IMR-90 (cell line): ENCODE results near the gene KCNQ1. TPM values are rescaled to one million over a fixed set of nuclear protein-coding genes. Genes with fewer than 3 reads are reported as not detected.
A peak's percentile ranks its signal among the peaks of the same experiment; 100 is the strongest.

Experiments
- ATAC-seq: fragments of 200-7000 bp; cut with Tn5 transposase; 2 replicates; pipeline ENCODE4 v1.9.1; 2020; ENCODE audit warnings: low read depth, mild to moderate bottlenecking, moderate library complexity
- BruUV-seq: library from RNA; stranded (reverse); fragments of 400-500 nt; replicated peaks from 2 replicates; lab custom pipeline; 2021; lab: Mats Ljungman, UMichigan
- CTCF ChIA-PET: fragments of 300-600 bp; formaldehyde crosslinking; extraction: SDS; loops from one replicate; lab custom pipeline; 2021; ENCODE audit warnings: antibody characterized with exemption; lab: Yijun Ruan, JAX
- POLR2A ChIA-PET: fragments of 300-600 bp; sonication (Branson Sonifier 250); formaldehyde crosslinking; loops from one replicate; lab custom pipeline; 2022; ENCODE audit warnings: antibody characterized with exemption; ENCODE audit not compliant: unreplicated experiment; lab: Charles Lee
- DNase-seq: peaks from one replicate; pipeline ENCODE4 v3.0.0; 2013
- H2AFZ ChIP-seq: replicated peaks from 2 replicates; pipeline ENCODE3; 2013; ENCODE audit warnings: low read length, mild to moderate bottlenecking; ENCODE audit not compliant: poor library complexity
- H2AK5ac ChIP-seq: 2 replicates; pipeline ENCODE4 v1.6.1; 2013; ENCODE audit warnings: low read depth, low read length, inconsistent platforms
- H2AK9ac ChIP-seq: replicated peaks from 2 replicates; pipeline ENCODE3; 2013; ENCODE audit warnings: mild to moderate bottlenecking, low read depth, low read length, moderate library complexity; ENCODE audit not compliant: poor library complexity
- H2BK120ac ChIP-seq: 2 replicates; pipeline ENCODE4 v1.6.1; 2013; ENCODE audit warnings: low read depth, low read length, inconsistent platforms
- H2BK15ac ChIP-seq: 3 replicates; pipeline ENCODE4 v1.6.1; 2013; ENCODE audit warnings: low read depth, low read length, inconsistent platforms
- H2BK20ac ChIP-seq: 2 replicates; pipeline ENCODE4 v1.6.1; 2013; ENCODE audit warnings: low read depth, mild to moderate bottlenecking, inconsistent platforms, low read length, moderate library complexity
- H2BK5ac ChIP-seq: 2 replicates; pipeline ENCODE4 v1.6.1; 2013; ENCODE audit warnings: mild to moderate bottlenecking, low read depth, low read length, inconsistent platforms; ENCODE audit not compliant: poor library complexity, severe bottlenecking
- H3K14ac ChIP-seq: replicated peaks from 2 replicates; pipeline ENCODE4 v1.6.1; 2013; ENCODE audit warnings: low read depth, low read length, inconsistent platforms
- H3K18ac ChIP-seq: 2 replicates; pipeline ENCODE4 v1.6.1; 2013; ENCODE audit warnings: low read depth, low read length, control low read depth
- H3K23ac ChIP-seq: 2 replicates; pipeline ENCODE4 v1.6.1; 2013; ENCODE audit warnings: low read depth, low read length, inconsistent platforms
- H3K27ac ChIP-seq: 2 replicates; pipeline ENCODE4 v1.5.1; 2013; ENCODE audit warnings: mild to moderate bottlenecking, control low read depth, low read length; ENCODE audit not compliant: insufficient read depth
- H3K27me3 ChIP-seq: 2 replicates; pipeline ENCODE4 v1.6.1; 2013; ENCODE audit warnings: low read length; ENCODE audit not compliant: control insufficient read depth, insufficient read depth
- H3K36me3 ChIP-seq: 2 replicates; pipeline ENCODE4 v1.6.1; 2013; ENCODE audit warnings: low read length, mixed read lengths; ENCODE audit not compliant: control insufficient read depth, insufficient read depth
- H3K4ac ChIP-seq: 2 replicates; pipeline ENCODE4 v1.6.1; 2013; ENCODE audit warnings: low read depth, low read length, inconsistent platforms
- H3K4me1 ChIP-seq: 2 replicates; pipeline ENCODE4 v1.6.1; 2013; ENCODE audit warnings: low read length, mixed read lengths; ENCODE audit not compliant: control insufficient read depth, insufficient read depth
- H3K4me2 ChIP-seq: 2 replicates; pipeline ENCODE4 v1.6.1; 2013; ENCODE audit warnings: low read depth, mild to moderate bottlenecking, control low read depth, low read length, moderate library complexity
- H3K4me3 ChIP-seq: 2 replicates; pipeline ENCODE4 v1.5.1; 2013; ENCODE audit warnings: low read depth, mild to moderate bottlenecking, control low read depth, low read length, moderate library complexity; ENCODE audit not compliant: insufficient read depth
- H3K56ac ChIP-seq: 2 replicates; pipeline ENCODE4 v1.6.1; 2013; ENCODE audit warnings: low read length, inconsistent platforms; ENCODE audit not compliant: insufficient read depth; ENCODE audit errors: extremely low read depth
- H3K79me1 ChIP-seq, 2 experiments: 2 replicates each; pipeline ENCODE4 v1.6.1; 2013; ENCODE audit warnings: low read length in 2 of 2, inconsistent platforms in 1 of 2, low read depth in 1 of 2
- H3K9ac ChIP-seq: 2 replicates; pipeline ENCODE4 v1.6.1; 2013; ENCODE audit warnings: low read depth, low read length, control low read depth
- H3K9me1 ChIP-seq: 2 replicates; pipeline ENCODE4 v1.6.1; 2013; ENCODE audit warnings: low read length, inconsistent platforms; ENCODE audit not compliant: insufficient read depth
- H3K9me3 ChIP-seq: 2 replicates; pipeline ENCODE4 v1.6.1; 2013; ENCODE audit warnings: low read length; ENCODE audit not compliant: control insufficient read depth, insufficient read depth
- H4K20me1 ChIP-seq: 2 replicates; pipeline ENCODE4 v1.6.1; 2013; ENCODE audit warnings: low read length, inconsistent platforms; ENCODE audit not compliant: insufficient read depth
- H4K5ac ChIP-seq: 2 replicates; pipeline ENCODE4 v1.6.1; 2013; ENCODE audit warnings: mild to moderate bottlenecking, low read depth, low read length, control low read depth
- H4K8ac ChIP-seq, 2 experiments: 2 replicates each; pipeline ENCODE4 v1.6.1; 2013; ENCODE audit warnings: low read depth in 2 of 2, low read length in 2 of 2, control low read depth in 1 of 2, inconsistent platforms in 1 of 2
- H4K91ac ChIP-seq: 2 replicates; pipeline ENCODE4 v1.6.1; 2013; ENCODE audit warnings: low read depth, low read length, inconsistent platforms; ENCODE audit not compliant: insufficient read depth
- BHLHE40 ChIP-seq: fragments of 150-350 bp; IDR thresholded peaks from 2 replicates; pipeline ENCODE4 v1.6.1; 2016; ENCODE audit warnings: mild to moderate bottlenecking, low read depth, low read length
- CEBPB ChIP-seq: IDR thresholded peaks from 2 replicates; pipeline ENCODE4 v1.6.1; 2012; ENCODE audit warnings: low read depth, low read length, improper control_type of control experiment
- CHD1 ChIP-seq: IDR thresholded peaks from 2 replicates; pipeline ENCODE4 v1.6.1; 2012; ENCODE audit warnings: low read depth, low read length, improper control_type of control experiment
- FOS ChIP-seq: fragments of 150-350 bp; IDR thresholded peaks from 2 replicates; pipeline ENCODE4 v1.6.1; 2016; ENCODE audit warnings: low read depth, low read length
- MAFK ChIP-seq: IDR thresholded peaks from 2 replicates; pipeline ENCODE4 v1.6.1; 2012; ENCODE audit warnings: low read depth, low read length, improper control_type of control experiment
- MXI1 ChIP-seq: IDR thresholded peaks from 2 replicates; pipeline ENCODE4 v1.6.1; 2012; ENCODE audit warnings: low read depth, mild to moderate bottlenecking, low read length, moderate library complexity, borderline replicate concordance
- NFE2L2 ChIP-seq: fragments of 150-350 bp; IDR thresholded peaks from 2 replicates; pipeline ENCODE4 v1.6.1; 2016; ENCODE audit warnings: low read depth, mild to moderate bottlenecking, low read length
- RFX5 ChIP-seq: IDR thresholded peaks from 2 replicates; pipeline ENCODE4 v1.8.0; 2012; ENCODE audit warnings: low read depth, mild to moderate bottlenecking, low read length, moderate library complexity
- WGBS, 2 experiments: methylation state at CpG; one replicate each; pipeline versions ENCODE4 v1.1.5 to v1.1.7; 2013; ENCODE audit warnings: missing lambda C conversion rate in 2 of 2; ENCODE audit not compliant: insufficient read length in 1 of 2; ENCODE audit errors: extremely low coverage in 2 of 2; 5-methylcytosine and 5-hydroxymethylcytosine counted together
- dilution Hi-C: fragments of 300-500 bp; cut with HindIII; formaldehyde crosslinking; loops from one replicate; pipeline ENCODE4 v1.14.3; 2018; ENCODE audit warnings: low sequenced_read_pairs; ENCODE audit not compliant: unreplicated experiment
- in situ Hi-C: fragments of 300-500 bp; cut with MboI; formaldehyde crosslinking; loops from 3 replicates; pipeline ENCODE4 v1.14.3; 2019; ENCODE audit warnings: low sequenced_read_pairs, inconsistent platforms, mixed read lengths
- intact Hi-C: fragments of 100-400 bp; cut with micrococcal nuclease; formaldehyde crosslinking; loops from 2 replicates; pipeline ENCODE4 v1.10.0; 2022
- polyA plus RNA-seq, 3 experiments: library from polyadenylated mRNA; depleted of rRNA; stranded (reverse); fragments of >200 nt; gene quantifications; 2 replicates each; pipeline ENCODE4 v1.2.3, GENCODE V29; 2012; ENCODE audit warnings: low replicate concordance in 1 of 3
- total RNA-seq: library from RNA; depleted of rRNA; stranded (reverse); fragments of >200 nt; gene quantifications from 2 replicates; pipeline ENCODE4 v1.2.3, GENCODE V29; 2012
- TF ChIP-seq, protein P1 (sequence below): conservative IDR thresholded peaks from 2 replicates; pipeline ENCODE4 v1.5.1; 2012; ENCODE audit warnings: mild to moderate bottlenecking, low read depth, low read length, improper control_type of control experiment
- TF ChIP-seq, protein P2 (sequence below): fragments of 150-350 bp; IDR thresholded peaks from 2 replicates; pipeline ENCODE4 v1.6.1; 2017; ENCODE audit warnings: mild to moderate bottlenecking, antibody characterized with exemption, low read length, low read depth

Gene KCNQ1
- total and polyA plus RNA-seq, 2 of the 4 experiments (the other 2 are of a cell fraction), result 0.07 TPM; not detected in 1

DNA sequence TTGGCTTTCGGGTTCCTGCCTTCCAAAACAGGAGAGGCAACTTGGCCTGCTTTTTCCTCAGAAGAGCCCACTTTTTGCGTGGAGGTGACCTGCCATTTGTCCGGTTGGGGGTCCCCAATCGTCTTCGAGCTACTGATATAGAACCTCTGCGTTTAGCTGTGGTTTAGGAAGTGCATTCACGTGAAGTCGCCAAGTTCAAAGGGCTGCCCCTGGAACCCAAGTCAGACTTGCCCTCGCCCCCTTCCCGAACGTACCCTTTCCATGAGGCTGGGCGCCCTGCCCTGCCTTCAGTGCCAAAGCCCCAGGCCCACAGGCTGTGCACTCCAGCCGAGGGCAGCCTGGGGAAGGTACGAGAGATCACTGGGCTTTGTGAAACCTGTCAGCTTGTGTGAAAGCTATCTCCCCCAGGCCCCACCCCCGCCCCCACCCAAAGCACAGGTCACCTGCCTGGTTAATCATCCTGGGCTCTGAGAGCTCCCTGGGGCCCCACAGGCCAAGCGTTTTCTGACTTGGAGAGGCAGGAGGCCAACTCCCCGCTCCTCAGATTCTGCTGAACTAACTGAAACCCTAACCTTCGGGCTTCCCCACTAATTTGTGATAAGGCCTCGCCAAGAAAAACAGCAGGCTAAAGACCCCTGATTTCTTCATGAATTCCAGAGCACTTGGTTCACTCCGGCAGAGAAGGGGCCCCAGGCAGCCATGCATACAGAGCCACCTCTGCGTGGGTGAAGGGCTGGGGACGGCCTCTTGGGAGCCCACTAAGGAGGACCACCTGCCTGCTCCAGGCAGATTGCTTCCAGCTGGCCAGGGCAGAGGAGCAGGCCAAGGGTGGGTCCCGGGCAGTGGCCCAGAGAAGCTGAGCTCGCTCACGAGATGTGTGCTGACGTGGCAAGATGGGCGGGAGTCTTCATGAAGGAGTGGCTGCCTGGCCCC, 280.8 kb downstream of the KCNQ1 start:
- Histone ChIP-seq H4K91ac (no peak overlapping the region), H3K27me3 (peaks cover 50% of the 10 kb centered on the region), H4K5ac (no peak overlapping the region), H3K4me2 (no peak overlapping the region), H2AFZ (peak overlapping the region; percentile 23), H3K18ac (no peak overlapping the region), H4K8ac (no peak overlapping the region), H2BK120ac (no peak overlapping the region), H3K36me3 (no peaks in the 10 kb centered on the region), H3K23ac (no peak overlapping the region), H3K9me1 (no peaks in the 10 kb centered on the region), H4K20me1 (no peaks in the 10 kb centered on the region), H2BK20ac (no peak overlapping the region), H3K56ac (no peak overlapping the region), H3K4me3 (no peak overlapping the region), H2AK9ac (no peak overlapping the region), H3K14ac (no peak overlapping the region), H2BK15ac (no peak overlapping the region), H3K4me1 (peaks cover 3% of the 10 kb centered on the region; the same call in 1 of the 2 replicates), H3K27ac (no peak overlapping the region), H3K4ac (no peak overlapping the region), H2AK5ac (no peak overlapping the region), H3K9me3 (peaks cover 9% of the 10 kb centered on the region), H2BK5ac (no peak overlapping the region), H3K9ac (no peak overlapping the region), H3K79me1 (no peaks in the 10 kb centered on the region)
- ChIA-PET POLR2A (no interaction called here), CTCF (no interaction called here)
- BruUV-seq, result no TSS peak
- DNase-seq (peak; percentile 26), ATAC-seq (peak; percentile 36)
- 71% methylated on average over 17 of the region's 27 CpGs; no CpG with 5 or more reads in 1 of the 2 experiments for WGBS, 2 experiments
- in situ Hi-C loops, result no loop called here
- dilution Hi-C loops, result no loop called here
- intact Hi-C loops, result no loop called here
- TF ChIP-seq CHD1, result no peak
- TF ChIP-seq MXI1, result no peak
- no peak for TF ChIP-seq MAFK
- no peak for TF ChIP-seq BHLHE40
- no peak for TF ChIP-seq NFE2L2
- no peak for TF ChIP-seq RFX5
- TF ChIP-seq, protein P1, sequence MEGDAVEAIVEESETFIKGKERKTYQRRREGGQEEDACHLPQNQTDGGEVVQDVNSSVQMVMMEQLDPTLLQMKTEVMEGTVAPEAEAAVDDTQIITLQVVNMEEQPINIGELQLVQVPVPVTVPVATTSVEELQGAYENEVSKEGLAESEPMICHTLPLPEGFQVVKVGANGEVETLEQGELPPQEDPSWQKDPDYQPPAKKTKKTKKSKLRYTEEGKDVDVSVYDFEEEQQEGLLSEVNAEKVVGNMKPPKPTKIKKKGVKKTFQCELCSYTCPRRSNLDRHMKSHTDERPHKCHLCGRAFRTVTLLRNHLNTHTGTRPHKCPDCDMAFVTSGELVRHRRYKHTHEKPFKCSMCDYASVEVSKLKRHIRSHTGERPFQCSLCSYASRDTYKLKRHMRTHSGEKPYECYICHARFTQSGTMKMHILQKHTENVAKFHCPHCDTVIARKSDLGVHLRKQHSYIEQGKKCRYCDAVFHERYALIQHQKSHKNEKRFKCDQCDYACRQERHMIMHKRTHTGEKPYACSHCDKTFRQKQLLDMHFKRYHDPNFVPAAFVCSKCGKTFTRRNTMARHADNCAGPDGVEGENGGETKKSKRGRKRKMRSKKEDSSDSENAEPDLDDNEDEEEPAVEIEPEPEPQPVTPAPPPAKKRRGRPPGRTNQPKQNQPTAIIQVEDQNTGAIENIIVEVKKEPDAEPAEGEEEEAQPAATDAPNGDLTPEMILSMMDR, result no peak
- no peak for TF ChIP-seq CEBPB
- TF ChIP-seq, protein P2, sequence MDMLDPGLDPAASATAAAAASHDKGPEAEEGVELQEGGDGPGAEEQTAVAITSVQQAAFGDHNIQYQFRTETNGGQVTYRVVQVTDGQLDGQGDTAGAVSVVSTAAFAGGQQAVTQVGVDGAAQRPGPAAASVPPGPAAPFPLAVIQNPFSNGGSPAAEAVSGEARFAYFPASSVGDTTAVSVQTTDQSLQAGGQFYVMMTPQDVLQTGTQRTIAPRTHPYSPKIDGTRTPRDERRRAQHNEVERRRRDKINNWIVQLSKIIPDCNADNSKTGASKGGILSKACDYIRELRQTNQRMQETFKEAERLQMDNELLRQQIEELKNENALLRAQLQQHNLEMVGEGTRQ, result no peak
- TF ChIP-seq FOS, result no peak
